ENCODE data around the gene DGKQ. TPM values are rescaled to one million over a fixed set of nuclear protein-coding genes. Genes with fewer than 3 reads are reported as not detected.

Gene DGKQ
- total and polyA plus RNA-seq, 9 of the 15 experiments (the other 6 are each of a cell fraction or from before 2014, with no cell fraction given), result 0.17 to 22.0 (median 5.6) TPM

DNA sequence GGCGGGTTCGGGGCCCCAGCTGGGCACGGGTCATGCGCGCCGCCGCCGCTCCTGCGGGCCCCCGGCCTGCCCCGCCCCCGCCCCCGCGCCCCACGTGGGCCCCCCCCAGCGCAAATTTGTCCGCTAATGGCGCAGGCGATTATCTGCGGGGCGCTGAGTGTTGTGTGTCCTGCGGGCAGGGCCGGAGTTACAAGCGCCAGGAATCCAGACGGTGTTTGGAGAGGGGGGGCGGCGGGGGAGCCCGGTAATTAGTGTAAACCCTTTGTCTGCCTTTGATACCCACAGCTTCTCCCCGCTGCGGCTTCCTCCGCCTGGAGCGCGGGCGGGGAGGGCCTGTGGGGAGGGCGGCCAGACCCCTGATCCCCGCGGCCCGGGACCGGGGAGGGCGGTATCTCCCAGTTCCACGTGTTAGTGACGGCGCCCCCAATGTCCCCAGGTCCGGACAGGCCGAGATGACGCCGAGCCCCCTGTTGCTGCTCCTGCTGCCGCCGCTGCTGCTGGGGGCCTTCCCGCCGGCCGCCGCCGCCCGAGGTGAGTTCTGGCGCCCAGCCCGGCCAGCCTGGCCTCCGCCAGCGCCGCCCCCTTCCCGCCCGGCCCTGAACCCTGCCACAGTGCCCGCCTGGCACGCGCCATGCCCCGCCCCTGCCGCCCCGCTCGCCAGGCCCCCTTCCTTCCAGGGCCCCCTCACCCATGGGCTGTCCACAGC lies 38.8 kb upstream of the DGKQ start:
- peaks cover 12% of the 10 kb centered on the region; the same call in 2 of the 3 replicates for H3K36me3 ChIP-seq (ENCODE audit: control insufficient read depth, insufficient read depth, low read length)
- peak overlapping the region; percentile 55 for H3K4me2 ChIP-seq (ENCODE audit: insufficient read depth, low read length)
- WGBS (ENCODE audit: insufficient coverage, low coverage, missing lambda C conversion rate), result 2% methylated on average over 21 of the region's 69 CpGs
- peak overlapping the region; percentile 62; the same call in 2 of the 3 replicates for H3K27ac ChIP-seq (ENCODE audit: extremely low read depth, low read depth, low read length)
- peak overlapping the region in 1 of 2 experiments; percentile 80; a peak in 2 of 4 replicates for H3K9ac ChIP-seq (ENCODE audit: insufficient read depth in 1 of 2, low read depth in 2 of 2, low read length in 2 of 2)
- in situ Hi-C loops (cut with MboI), result no loop called here
- peak overlapping the region; percentile 56 for H3K4me3 ChIP-seq
- FAIRE-seq, result no peak
- no peaks in the 10 kb centered on the region for H3K9me3 ChIP-seq (replicated peaks; ENCODE audit: control insufficient read depth, insufficient read depth, low read depth, low read length)
- peak; percentile 1; the same call in 1 of the 3 replicates for ATAC-seq
- CTCF ChIA-PET (ENCODE audit: low intra/inter-chr PET ratio), result interaction anchor here (0.6 kb wide), 1 partner anchor 31 kb away, joined by 3 read pairs; no protein-coding TSS in a partner anchor
- no TSS peak for BruUV-seq (replicated peaks)
- DNase-seq (ENCODE audit: extremely low read depth in 1 of 4, low spot score in 3 of 4), result peak; percentile 76 to 83 (median 78)
- no peaks in the 10 kb centered on the region for H3K27me3 ChIP-seq (ENCODE audit: control insufficient read depth in 2 of 2, insufficient read depth in 2 of 2, low read length in 2 of 2)
- peaks cover 6% of the 10 kb centered on the region for H3K9me1 ChIP-seq (ENCODE audit: control insufficient read depth, insufficient read depth, low read length)
- H2AFZ ChIP-seq (ENCODE audit: low read depth, low read length), result peak overlapping the region; percentile 32; the same call in 1 of the 2 replicates
- peaks cover under 1% of the 10 kb centered on the region; the same call in 1 of the 2 replicates for H4K20me1 ChIP-seq (replicated peaks; ENCODE audit: control insufficient read depth, insufficient read depth, low read length)
- H3K79me2 ChIP-seq (ENCODE audit: control insufficient read depth, insufficient read depth, low read length), result peaks cover 15% of the 10 kb centered on the region
- POLR2A ChIA-PET, result no interaction called here
- peaks cover 14 to 77% of the 10 kb centered on the region in 2 experiments; a peak in 4 of 5 replicates for H3K4me1 ChIP-seq (replicated peaks in 1 of 2; ENCODE audit: control insufficient read depth in 2 of 2, insufficient read depth in 2 of 2, low read length in 2 of 2)
- intact Hi-C loops (cut with micrococcal nuclease), result no loop called here
- TF ChIP-seq RBM17 (IDR thresholded peaks at IDR 0.05; ENCODE audit: borderline replicate concordance, low read depth, low read length), result no peak
- no peak for TF ChIP-seq HDAC6 (IDR thresholded peaks at IDR 0.05; ENCODE audit: low read depth, low read length)
- peak; percentile 16 to 50 for TF ChIP-seq E2F6 (IDR thresholded peaks at IDR 0.05; ENCODE audit: borderline replicate concordance in 1 of 2, extremely low read depth in 1 of 2, insufficient read depth in 1 of 2, insufficient read length in 1 of 2, low read depth in 1 of 2, low read length in 1 of 2, poor library complexity in 1 of 2, severe bottlenecking in 1 of 2)
- no peak for TF ChIP-seq PTRF (tag; IDR thresholded peaks at IDR 0.05)
- no peak for TF ChIP-seq ETV5 (CRISPR knock-in tag; IDR thresholded peaks at IDR 0.05; ENCODE audit: low read depth)
- 0 out of 2 replicates have a peak, but pooled peaks have one; percentile 10 for TF ChIP-seq TEAD4 (IDR thresholded peaks at IDR 0.05; ENCODE audit: low read length)
- no peak for TF ChIP-seq TEAD4 (CRISPR knock-in tag; IDR thresholded peaks at IDR 0.05; ENCODE audit: borderline replicate concordance)
- no peak for TF ChIP-seq DIDO1 (tag; IDR thresholded peaks at IDR 0.05; ENCODE audit: low read depth)
- peak; percentile 65 for TF ChIP-seq EGR1 (conservative IDR thresholded peaks at IDR 0.05)
- TF ChIP-seq, protein P1, sequence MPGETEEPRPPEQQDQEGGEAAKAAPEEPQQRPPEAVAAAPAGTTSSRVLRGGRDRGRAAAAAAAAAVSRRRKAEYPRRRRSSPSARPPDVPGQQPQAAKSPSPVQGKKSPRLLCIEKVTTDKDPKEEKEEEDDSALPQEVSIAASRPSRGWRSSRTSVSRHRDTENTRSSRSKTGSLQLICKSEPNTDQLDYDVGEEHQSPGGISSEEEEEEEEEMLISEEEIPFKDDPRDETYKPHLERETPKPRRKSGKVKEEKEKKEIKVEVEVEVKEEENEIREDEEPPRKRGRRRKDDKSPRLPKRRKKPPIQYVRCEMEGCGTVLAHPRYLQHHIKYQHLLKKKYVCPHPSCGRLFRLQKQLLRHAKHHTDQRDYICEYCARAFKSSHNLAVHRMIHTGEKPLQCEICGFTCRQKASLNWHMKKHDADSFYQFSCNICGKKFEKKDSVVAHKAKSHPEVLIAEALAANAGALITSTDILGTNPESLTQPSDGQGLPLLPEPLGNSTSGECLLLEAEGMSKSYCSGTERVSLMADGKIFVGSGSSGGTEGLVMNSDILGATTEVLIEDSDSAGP (CRISPR knock-in tag; IDR thresholded peaks at IDR 0.05), result no peak
- no peak for TF ChIP-seq PTBP1 (IDR thresholded peaks at IDR 0.05; ENCODE audit: low read depth, low read length)
- TF ChIP-seq MNT (conservative IDR thresholded peaks at IDR 0.05), result peak in 1 of 2 experiments; percentile 75; a peak in 2 of 4 replicates
- no peak for TF ChIP-seq EHMT2 (IDR thresholded peaks at IDR 0.05)
- no peak for TF ChIP-seq HNRNPUL1 (IDR thresholded peaks at IDR 0.05; ENCODE audit: low read length)
- TF ChIP-seq ZNF324 (CRISPR knock-in tag; IDR thresholded peaks at IDR 0.05), result no peak
- TF ChIP-seq NCOR1 (IDR thresholded peaks at IDR 0.05), result no peak
- peak; percentile 73; the same call in 1 of the 2 replicates for TF ChIP-seq HNRNPL (IDR thresholded peaks at IDR 0.05; ENCODE audit: low read depth, low read length)
